Panc1 (cell line): ENCODE measurements around the gene OR4K17. TPM values are rescaled to one million over a fixed set of nuclear protein-coding genes. Genes with fewer than 3 reads are reported as not detected.

Experiments used
- ATAC-seq: fragments of 200-7000 bp; cut with Tn5 transposase; 2 replicates; pipeline ENCODE4 v1.9.1; 2020; ENCODE audit warnings: mild to moderate bottlenecking, moderate library complexity
- Bru-seq: library from RNA; stranded (reverse); fragments of 400-500 nt; gene quantifications from one replicate; lab custom pipeline; 2021; lab: Mats Ljungman, UMichigan
- BruChase-seq, 2 experiments: library from RNA; stranded (reverse); fragments of 400-500 nt; gene quantifications; one replicate each; lab custom pipeline; 2021; lab: Mats Ljungman, UMichigan
- BruUV-seq: library from RNA; stranded (reverse); fragments of 400-500 nt; replicated peaks from 2 replicates; lab custom pipeline; 2021; lab: Mats Ljungman, UMichigan
- CTCF ChIA-PET: fragments of 300-600 bp; sonication (Branson Sonifier 250); formaldehyde crosslinking; loops from one replicate; lab custom pipeline; 2022; ENCODE audit warnings: antibody characterized with exemption; lab: Charles Lee
- POLR2A ChIA-PET: fragments of 300-600 bp; sonication (Branson Sonifier 250); formaldehyde crosslinking; loops from one replicate; lab custom pipeline; 2022; ENCODE audit warnings: antibody characterized with exemption; lab: Charles Lee
- DNase-seq: peaks from one replicate; pipeline ENCODE4 v3.0.0-alpha.2; 2010; ENCODE audit warnings: low read depth, low spot score
- H3K27ac ChIP-seq: 2 replicates; pipeline ENCODE4 v1.5.1; 2011; ENCODE audit warnings: mild to moderate bottlenecking, low read length, inconsistent platforms
- H3K27me3 ChIP-seq: fragments of 200-500 bp; sonication (Bioruptor generic); 2 replicates; pipeline ENCODE4 v1.6.0; 2014; ENCODE audit warnings: low read length, inconsistent platforms; ENCODE audit not compliant: control insufficient read depth, insufficient read depth
- H3K36me3 ChIP-seq: fragments of 200-500 bp; sonication (Bioruptor generic); 2 replicates; pipeline ENCODE4 v1.5.1; 2014; ENCODE audit warnings: inconsistent platforms, mild to moderate bottlenecking, low read length, moderate library complexity; ENCODE audit not compliant: control insufficient read depth, insufficient read depth
- H3K4me1 ChIP-seq: 2 replicates; pipeline ENCODE4 v1.5.1; 2011; ENCODE audit warnings: inconsistent platforms, mild to moderate bottlenecking, low read length, moderate library complexity; ENCODE audit not compliant: control insufficient read depth, insufficient read depth
- H3K4me3 ChIP-seq, 2 experiments: 2 replicates each; pipeline ENCODE4 v1.5.1; 2011 to 2012; ENCODE audit warnings: low read depth in 2 of 2, low read length in 2 of 2, mild to moderate bottlenecking in 2 of 2, inconsistent platforms in 1 of 2, moderate library complexity in 1 of 2
- H3K9me3 ChIP-seq: fragments of 200-500 bp; sonication (Bioruptor generic); 2 replicates; pipeline ENCODE4 v1.5.1; 2014; ENCODE audit warnings: low read depth, mild to moderate bottlenecking, inconsistent platforms, low read length, moderate library complexity; ENCODE audit not compliant: control insufficient read depth, insufficient read depth
- CTCF ChIP-seq: fragments of 450-650 bp; IDR thresholded peaks from 2 replicates; pipeline ENCODE4 v1.5.1; 2017; ENCODE audit warnings: mild to moderate bottlenecking
- POLR2AphosphoS5 ChIP-seq: IDR thresholded peaks from 2 replicates; pipeline ENCODE4 v1.6.1; 2012; ENCODE audit warnings: mild to moderate bottlenecking, low read depth, low read length, moderate library complexity
- REST ChIP-seq, 2 experiments: IDR thresholded peaks; 2 replicates each; pipeline ENCODE4 v1.6.1; 2011 to 2012; ENCODE audit warnings: low read depth in 2 of 2, control low read depth in 1 of 2, low read length in 1 of 2, mild to moderate bottlenecking in 1 of 2, moderate library complexity in 1 of 2; ENCODE audit not compliant: insufficient read depth in 1 of 2
- SIN3A ChIP-seq: IDR thresholded peaks from 2 replicates; pipeline ENCODE4 v1.6.1; 2012; ENCODE audit warnings: low read depth, mild to moderate bottlenecking, low read length, moderate library complexity, borderline replicate concordance; ENCODE audit not compliant: insufficient read depth
- TCF7L2 ChIP-seq: IDR thresholded peaks from 2 replicates; pipeline ENCODE4 v1.6.1; 2011; ENCODE audit warnings: mild to moderate bottlenecking, low read depth, low read length, inconsistent platforms
- in situ Hi-C: cut with HindIII; loops from 2 replicates; pipeline ENCODE4 v1.10.0; 2016; ENCODE audit warnings: low sequenced_read_pairs, low pct_unique_long_range_greater_than_20kb
- intact Hi-C: fragments of 100-400 bp; cut with micrococcal nuclease; formaldehyde crosslinking; loops from one replicate; pipeline ENCODE4 v1.10.0; 2022; ENCODE audit not compliant: unreplicated experiment
- long read RNA-seq: library from polyadenylated mRNA; unstranded; transcript quantifications from one replicate; pipeline ENCODE4 v2.0.0, GENCODE V29; 2021; ENCODE audit not compliant: unreplicated experiment
- polyA plus RNA-seq: library from polyadenylated mRNA; unstranded; fragments of >200 nt; gene quantifications from one replicate; pipeline ENCODE4 v1.2.1, GENCODE V29; 2012; ENCODE audit warnings: missing spikeins; ENCODE audit not compliant: insufficient read length
- total RNA-seq: library from RNA; stranded (reverse); gene quantifications from one replicate; pipeline ENCODE4 v1.2.1, GENCODE V29; 2021; ENCODE audit not compliant: unreplicated experiment

OR4K17 gene
- total RNA-seq (not detected), Bru-seq, nascent RNA (not detected), BruChase-seq, experiment 1, labeled RNA remaining after a 2-hour chase (not detected), BruChase-seq, experiment 2, labeled RNA remaining after a 6-hour chase (not detected)
- polyA plus RNA-seq = not detected
- long read RNA-seq = 0 reads

- ChIA-PET POLR2A (no interaction called here), CTCF (no interaction called here)
- no TSS peak for BruUV-seq
- H3K4me3 ChIP-seq = no peak within 1 kb of the TSS
- no peaks in the 10 kb centered on the region for H3K27me3 ChIP-seq
- no peak for TF ChIP-seq TCF7L2
- no peak for TF ChIP-seq POLR2AphosphoS5
- TF ChIP-seq SIN3A = no peak
- TF ChIP-seq REST (IDR thresholded peaks at IDR 0.05; ENCODE audit: insufficient read depth in 1 of 2, low read depth in 2 of 2, low read length in 1 of 2) = no peak
- TF ChIP-seq CTCF = no peak
- H3K36me3 ChIP-seq = no peaks in the 10 kb centered on the region
- intact Hi-C loops = no loop called here
- H3K27ac ChIP-seq = no peak within 1 kb of the TSS
- no peaks in the 10 kb centered on the region for H3K9me3 ChIP-seq
- no peaks in the 10 kb centered on the region for H3K4me1 ChIP-seq
- no peak for DNase-seq
- in situ Hi-C loops = no loop called here
- no peak for ATAC-seq
These were observed at the start of gene OR4K17 for GRCh38 chr14:20110438-20110837. Gene OR4K17, plus strand, starts transcription at chr14:20110739. Its CDS starts 6,761 bp downstream, at chr14:20117500.

- POLR2A ChIA-PET = no interaction called here
- no peaks in the 10 kb centered on the region for H3K36me3 ChIP-seq
- H3K27me3 ChIP-seq = no peaks in the 10 kb centered on the region
- CTCF ChIA-PET = no interaction called here
- H3K4me1 ChIP-seq = no peaks in the 10 kb centered on the region
- H3K4me3 ChIP-seq = no peak overlapping the region
- DNase-seq = no peak
- no peak overlapping the region for H3K27ac ChIP-seq
- ATAC-seq = no peak
- no TSS peak for BruUV-seq
- no peaks in the 10 kb centered on the region for H3K9me3 ChIP-seq
- intact Hi-C loops (no loop called here), in situ Hi-C loops (no loop called here)
- TF ChIP-seq REST (IDR thresholded peaks at IDR 0.05; ENCODE audit: insufficient read depth in 1 of 2, low read depth in 2 of 2, low read length in 1 of 2) (no peak), TCF7L2 (no peak), SIN3A (no peak)
These were observed 18.5 kb upstream of the OR4K17 start for GRCh38 chr14:20092050-20092449.
